GM19025 (cell line): ENCODE measurements around the gene GJB2.

ENCODE experiments used
- ATAC-seq: cut with Tn5 transposase; IDR thresholded peaks from one replicate; pipeline ENCODE4 v1.9.1; 2021; ENCODE audit warnings: mild to moderate bottlenecking, low read depth, moderate library complexity; ENCODE audit not compliant: unreplicated experiment

GJB2 gene

DNA sequence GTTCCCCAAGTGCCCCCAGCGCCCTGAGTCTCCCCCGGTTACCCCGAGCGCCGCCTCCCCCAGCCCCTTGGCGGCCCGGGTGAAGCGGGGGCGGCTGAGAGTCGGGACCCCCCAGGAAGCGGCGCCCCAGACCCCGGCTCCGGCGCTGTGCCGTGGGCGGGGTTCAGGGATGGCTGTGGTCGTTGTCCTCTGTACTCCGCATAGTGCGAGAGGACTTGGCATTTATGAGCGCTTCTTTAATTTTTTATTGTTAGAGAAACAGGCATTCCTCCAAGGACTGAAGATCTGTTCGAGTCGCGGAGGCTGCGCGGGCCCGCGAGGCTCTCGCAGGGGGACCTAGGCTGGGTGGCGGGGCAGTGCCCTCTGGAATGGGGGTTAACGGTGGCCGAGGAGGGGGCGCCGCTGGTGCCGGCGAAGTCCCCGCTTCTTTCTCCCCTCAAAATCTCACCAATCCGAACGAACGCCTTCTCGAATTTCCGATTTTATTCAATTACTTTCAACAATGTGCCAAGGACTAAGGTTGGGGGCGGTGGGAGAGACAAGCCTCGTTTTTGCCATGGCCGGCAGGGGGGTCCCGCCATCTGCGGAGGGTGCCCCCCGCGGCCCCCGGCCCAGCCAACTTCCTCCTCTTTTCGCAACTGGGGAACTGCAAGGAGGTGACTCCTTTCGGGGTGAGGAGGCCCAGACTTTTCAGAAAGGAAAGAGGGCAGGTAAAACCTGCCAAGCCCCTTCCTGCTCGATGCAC is 596 bp upstream of the GJB2 start:
- no peak for ATAC-seq

DNA sequence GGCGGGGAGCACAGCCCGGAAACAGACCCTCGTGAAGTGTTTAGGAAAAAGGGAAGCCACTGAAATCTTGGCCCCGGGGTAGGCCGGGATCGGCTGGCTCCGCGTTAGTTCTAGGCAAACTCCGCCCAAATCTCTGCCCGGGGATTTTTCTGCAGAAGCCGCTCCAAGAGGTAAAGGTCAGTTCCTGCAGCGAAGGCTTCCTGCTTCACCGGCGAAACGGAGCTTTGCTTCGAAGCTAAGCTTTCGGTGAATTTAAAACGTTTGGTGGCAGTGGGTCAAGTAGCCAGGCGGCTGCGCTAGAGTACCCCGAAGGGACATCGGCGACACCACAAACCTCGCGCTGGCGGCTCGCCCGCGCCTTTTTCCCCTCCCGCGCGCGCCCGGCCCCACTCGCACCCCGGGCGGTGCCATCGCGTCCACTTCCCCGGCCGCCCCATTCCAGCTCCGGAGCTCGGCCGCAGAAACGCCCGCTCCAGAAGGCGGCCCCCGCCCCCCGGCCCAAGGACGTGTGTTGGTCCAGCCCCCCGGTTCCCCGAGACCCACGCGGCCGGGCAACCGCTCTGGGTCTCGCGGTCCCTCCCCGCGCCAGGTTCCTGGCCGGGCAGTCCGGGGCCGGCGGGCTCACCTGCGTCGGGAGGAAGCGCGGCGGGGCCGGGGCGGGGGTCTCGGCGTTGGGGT is 441 bp downstream of the GJB2 start:
- no peak for ATAC-seq

DNA sequence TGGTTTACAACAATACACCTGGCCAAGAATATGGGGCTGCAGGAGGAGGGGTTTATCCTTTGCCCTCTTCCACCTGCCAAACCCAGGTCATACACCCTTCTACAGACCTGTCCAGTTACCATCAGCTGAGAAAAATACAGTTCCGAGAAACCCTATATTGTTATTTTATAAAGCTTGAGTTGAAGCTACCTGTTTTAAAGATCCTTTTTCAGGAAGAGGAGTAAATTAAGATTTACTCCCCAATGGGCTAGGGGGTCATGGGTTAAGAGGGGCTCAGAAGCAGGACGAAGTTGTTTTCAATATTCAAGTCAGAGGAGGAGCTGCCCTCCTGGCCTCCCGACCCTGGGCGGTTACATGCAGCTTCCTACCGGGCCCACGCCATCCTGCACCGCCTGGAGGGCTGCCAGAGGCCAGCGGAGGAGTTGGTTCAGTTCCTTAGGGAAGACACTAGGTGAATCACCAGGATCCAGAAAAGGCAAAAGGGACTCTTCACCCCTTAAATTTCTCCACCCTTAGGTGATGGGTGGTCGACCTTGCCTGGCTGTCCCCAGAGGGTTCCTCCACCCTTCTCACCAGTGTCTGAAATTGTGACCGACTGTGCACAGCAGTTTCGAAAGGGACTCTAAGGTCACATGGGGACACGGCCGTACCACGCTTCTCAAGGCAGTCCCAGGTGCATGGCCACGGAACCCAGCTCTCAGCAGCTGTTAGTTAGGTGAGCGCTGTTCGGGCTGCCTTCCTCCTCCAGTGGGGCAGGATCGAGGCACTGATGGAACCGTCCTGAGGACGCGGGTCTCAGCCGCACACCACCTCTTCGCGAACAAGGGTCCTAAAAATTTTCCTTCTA is 1.2 kb downstream of the GJB2 start:
- no peak for ATAC-seq

DNA sequence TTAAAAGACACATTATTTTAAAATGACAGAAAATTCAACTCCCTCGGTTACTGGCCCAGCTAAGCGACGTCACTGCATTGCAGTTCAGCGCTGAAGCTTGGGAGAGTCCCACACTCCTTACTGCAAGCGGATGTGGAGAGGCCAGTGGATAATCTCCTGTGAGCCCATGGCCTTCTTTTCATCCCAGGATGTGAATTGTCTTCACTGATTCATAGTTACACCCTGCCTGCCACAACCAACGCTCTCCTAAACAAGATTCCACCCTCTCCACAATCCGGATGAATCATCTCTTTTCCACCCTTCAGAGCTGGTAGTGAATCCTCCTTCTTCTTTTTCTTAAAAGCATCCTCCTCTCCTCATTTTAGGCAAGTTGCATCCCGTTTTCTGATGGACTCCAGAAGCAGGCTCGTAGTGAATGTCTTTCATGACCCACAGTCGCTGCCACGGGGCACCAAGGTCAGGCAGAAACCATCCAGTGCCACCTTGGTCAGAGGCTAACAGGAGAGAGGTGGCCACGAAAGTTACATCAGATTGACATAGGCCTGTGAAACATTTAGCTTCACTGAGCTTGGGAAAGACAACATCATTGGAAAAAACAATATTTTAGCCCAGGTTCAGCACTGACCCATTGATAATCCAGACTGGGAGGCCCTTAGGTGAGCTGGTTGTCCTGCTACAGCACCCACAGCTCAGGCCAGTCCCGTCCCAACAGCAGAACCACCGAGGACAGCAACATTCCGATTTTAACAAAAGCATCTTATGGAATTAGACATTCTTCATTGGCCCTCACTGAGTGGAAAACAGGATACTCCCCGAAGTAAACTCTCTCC is 2.0 kb downstream of the GJB2 start:
- ATAC-seq: no peak

DNA sequence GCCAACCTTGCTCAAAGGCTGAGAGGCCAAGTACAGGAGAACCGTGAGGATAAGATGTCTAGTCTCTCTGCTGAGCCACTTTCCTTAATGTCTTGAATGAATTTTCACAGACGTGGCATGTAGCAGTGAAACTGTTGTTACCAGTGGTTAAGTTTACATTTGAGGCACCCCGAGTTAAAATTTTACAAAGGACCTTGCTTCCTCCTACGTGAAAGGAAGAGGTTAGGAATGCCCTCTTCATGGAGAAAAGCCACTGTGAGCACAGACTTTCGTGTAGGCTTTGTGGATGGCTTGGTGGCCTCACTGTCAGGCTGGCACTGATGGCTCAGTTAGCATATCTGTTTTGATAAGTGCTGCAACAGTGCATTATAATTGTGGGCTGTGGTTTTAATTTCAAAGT is 2.7 kb downstream of the GJB2 start:
- no peak for ATAC-seq

DNA sequence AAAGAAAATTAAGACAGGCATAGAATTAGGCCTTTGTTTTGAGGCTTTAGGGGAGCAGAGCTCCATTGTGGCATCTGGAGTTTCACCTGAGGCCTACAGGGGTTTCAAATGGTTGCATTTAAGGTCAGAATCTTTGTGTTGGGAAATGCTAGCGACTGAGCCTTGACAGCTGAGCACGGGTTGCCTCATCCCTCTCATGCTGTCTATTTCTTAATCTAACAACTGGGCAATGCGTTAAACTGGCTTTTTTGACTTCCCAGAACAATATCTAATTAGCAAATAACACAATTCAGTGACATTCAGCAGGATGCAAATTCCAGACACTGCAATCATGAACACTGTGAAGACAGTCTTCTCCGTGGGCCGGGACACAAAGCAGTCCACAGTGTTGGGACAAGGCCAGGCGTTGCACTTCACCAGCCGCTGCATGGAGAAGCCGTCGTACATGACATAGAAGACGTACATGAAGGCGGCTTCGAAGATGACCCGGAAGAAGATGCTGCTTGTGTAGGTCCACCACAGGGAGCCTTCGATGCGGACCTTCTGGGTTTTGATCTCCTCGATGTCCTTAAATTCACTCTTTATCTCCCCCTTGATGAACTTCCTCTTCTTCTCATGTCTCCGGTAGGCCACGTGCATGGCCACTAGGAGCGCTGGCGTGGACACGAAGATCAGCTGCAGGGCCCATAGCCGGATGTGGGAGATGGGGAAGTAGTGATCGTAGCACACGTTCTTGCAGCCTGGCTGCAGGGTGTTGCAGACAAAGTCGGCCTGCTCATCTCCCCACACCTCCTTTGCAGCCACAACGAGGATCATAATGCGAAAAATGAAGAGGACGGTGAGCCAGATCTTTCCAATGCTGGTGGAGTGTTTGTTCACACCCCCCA is 3.8 kb downstream of the GJB2 start:
- no peak for ATAC-seq

DNA sequence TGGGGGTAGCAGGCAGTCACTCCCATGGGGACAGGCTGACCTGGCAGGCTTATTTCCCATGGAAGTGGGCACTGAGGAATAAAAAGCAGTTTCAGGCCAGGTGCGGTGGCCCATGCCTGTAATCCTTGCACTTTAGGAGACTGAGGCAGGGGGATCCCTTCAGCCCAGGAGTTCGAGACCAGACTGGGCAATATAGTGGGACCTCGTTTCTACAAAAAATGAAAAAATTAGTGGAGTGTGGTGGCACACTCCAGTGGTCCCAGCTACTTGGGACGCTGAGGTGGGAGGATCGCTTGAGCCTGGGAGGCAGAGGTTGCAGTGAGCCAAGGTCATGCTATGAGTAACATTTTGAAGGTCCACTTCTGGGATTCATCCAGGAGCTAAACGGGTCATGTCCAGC is 6.0 kb downstream of the GJB2 start:
- no peak for ATAC-seq

DNA sequence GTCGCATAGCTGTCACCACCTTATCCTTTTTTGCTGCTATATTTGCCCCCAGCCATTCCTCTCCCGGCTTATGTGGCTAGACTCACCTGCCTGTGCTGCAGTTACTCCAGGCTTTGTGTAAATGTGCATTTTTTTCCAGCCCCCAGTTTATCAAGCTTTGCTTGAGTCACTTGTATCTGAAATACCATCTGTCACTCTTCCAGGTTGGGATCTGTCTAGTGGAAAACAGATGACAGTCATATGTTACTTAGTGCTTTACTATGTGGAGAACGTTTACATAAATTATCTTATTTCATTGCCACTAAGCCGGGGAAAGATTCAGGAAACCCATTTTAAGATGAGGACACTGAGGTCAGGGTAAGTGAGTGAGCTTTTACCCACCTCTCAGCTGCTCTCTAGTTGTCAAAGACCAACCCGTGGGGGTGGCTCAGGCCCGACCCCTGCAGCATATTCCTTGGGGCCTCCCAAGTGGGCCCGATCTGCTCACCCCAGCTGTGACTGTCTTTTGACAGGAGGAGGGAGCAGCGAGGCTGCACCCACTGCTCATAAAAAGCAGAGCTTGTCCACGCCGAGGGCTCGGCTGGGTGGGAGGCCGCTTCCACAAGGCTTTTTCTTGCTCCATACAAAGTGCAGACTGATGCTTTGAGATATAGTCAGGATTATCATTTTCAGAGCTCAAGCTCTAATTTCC is 7.2 kb downstream of the GJB2 start:
- no peak for ATAC-seq

DNA sequence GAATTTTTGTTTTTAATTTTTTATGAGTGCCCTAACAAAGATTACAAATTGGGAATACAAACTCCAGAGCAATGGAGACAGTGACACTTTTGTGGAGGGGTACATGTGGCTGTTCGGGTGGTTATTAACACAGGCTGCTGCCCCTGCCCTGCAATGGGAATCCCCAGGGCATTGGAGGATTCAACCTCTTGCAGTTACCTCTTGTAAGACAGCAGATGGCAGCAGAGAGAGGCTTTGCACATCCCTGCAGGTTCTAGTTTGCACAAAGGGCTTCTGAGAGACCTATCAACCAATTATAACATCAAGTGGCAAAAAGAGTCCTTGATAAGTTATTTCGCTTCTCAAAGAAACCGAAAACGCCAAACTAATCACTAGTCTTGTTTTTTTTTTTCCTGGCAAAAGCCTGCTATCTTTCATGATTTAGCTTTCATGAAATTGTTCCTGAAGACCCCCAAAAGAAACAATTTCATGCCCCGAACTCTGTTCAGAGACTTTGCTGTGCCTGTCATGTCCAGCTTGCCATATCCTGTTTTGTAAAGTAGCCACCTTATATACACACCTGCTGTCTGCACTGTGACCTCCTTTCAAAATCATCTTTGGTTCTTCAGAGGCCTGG is 10.4 kb downstream of the GJB2 start:
- ATAC-seq: peak; percentile 64

DNA sequence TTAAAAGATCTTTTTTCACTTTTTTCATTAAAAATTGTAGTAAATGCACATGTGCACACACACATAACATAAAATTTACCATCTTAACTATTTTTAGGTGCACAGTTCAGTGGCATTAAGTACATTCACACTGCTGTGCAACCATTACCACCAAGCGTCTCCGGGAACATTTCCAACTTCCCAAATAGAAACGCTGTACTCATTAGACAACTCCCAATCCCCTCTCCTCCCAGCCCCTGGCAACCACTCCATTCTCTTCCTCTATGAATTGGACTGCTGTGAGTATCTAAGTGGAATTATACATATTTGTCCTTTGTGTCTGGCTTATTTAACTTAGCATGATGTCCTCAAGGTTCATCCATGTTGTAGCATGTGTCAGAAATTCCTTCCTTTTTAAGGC is 11.6 kb downstream of the GJB2 start:
- ATAC-seq: no peak

DNA sequence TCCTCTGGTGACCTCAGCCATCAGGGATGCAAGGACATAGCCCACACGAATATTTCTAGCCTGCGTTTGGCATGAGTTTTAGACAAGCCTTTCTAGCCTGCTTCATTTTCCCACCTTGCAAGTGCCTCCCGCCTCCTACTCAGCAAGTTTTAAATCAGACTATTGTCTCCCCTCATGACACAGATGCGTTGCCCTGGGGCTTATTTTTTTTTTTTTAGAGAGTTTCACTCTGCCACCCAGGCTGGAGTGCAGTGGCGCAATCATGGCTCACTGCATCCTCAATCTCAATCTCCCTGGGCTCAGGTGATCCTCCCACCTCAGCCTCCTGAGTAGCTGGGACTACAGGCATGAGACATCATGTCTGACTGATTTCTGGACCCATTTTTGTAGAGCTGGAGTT is 14.6 kb downstream of the GJB2 start:
- no peak for ATAC-seq

DNA sequence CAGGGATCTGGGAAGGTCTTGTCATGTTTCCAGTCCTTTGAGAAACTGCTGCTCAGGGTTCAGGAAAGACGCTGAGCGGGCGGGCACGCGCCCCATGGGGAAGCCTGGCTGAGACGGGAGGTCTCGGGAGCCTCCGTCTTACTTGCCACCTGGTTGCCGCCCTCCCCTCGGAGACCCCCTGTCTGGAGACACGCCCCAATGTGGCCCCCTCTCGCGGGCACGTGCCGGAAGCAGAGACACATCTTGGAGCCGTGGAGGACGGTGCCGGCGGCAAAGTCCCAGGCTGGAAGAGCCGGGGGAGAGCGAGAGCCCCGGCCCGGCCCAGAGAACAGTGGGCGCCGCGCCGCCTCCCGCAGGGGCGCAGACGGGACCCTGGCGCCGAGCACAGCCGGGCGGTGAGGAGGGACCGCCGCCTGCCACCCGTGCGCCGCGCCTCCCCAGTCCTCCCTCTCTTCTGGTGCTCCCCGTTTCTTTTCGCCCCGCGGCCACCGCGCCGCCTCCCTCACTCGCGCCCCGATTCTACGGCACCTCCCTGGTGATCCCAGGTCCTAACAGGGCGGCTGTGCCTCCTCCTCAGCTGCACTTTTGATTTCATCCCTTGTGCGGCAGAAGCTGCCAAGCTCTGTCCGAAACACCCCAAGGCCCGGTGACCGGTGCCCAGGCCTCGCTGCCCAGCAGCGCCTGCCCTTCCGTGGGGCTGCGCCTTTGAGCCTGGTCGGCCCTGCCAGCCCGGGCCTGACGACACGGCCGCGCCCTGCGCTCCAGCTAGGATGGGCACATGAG is 15.5 kb downstream of the GJB2 start:
- no peak for ATAC-seq

DNA sequence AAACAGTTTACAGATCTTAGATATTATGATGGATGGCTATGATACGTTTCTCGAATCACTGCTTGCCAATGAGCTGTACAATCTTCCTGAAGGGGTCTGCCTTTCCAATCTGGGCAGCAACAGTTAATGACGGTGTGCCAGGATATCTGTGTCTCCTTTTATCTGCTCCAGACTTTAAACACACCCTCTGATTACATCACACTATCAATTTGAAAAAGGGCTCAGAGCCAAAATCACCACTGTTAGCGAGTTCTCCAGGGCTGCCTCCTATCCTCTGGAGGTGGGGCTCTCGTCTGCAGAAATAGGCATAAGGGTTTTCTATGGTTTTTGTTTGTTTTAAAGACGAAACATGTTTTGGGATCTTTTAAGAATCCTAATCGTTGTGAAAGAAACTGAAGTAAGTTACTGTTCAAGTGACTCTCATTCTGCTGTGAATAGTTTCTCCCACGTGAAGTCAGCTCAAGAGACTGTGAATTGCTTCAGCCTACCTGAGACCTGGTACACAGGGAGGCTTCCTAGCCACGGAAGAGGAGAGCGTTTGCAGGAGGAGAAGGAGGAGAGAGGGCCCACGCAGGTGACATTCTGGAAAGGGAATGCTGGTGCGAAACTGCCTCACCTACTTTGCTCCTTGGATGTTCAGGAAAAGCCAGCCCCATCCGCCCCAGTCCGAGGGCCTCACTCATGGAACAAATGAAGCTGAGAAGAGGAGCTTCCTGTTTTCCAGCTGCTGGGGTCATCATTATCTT is 16.7 kb downstream of the GJB2 start:
- ATAC-seq: no peak

DNA sequence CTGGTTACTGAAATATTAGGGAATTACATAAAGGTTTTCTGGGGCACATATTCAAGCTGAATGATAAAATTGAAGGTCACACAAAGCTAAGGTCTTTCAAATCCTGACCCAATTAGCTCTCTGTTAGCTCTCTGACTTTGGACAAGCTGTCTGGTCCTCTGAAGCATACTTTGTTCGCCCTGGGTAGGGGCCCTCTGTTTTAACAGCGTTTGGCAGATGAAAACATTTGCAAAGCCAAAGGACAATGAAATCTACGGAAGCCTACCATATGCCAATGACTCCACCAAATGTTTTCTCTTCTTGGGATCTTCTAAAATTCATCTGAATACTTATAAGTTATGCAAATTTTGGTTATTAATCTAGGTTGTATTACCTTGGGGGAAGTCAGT is 17.3 kb downstream of the GJB2 start:
- ATAC-seq: no peak

DNA sequence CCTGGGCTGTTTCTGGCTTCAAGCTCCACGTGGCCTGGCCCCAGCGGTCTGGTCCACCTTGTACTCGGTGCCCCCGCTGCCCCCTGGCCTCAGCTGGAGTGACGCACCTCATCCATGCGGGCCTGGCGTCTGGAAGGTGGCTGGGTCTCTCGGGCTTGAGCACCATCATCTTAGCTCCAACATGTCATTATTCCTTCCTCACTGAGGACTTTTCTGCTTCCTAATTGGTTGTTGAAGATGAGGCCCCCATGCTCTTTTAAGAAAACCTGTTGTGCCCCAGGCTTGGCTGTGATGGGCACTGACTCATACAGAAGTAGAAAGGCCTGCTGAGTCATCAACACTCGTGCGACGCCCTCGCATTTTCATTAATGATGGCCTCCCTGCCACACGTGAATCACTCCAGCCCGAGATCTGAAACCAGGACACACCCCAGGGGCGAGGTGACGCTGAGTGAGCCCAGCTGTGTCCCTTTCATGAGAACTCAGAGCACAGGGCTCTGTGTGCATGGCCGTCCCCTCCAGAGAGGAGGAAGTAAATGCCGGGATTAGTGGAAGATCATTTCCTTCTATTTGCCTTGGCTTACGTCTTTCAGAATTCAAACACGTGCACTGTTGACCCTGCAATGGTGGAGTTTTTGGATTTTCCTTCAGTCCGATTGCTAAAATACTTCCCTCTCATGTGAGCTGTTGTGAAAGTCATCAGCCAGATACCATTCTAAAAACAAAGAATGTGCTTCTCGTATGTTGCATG is 17.9 kb downstream of the GJB2 start:
- ATAC-seq: peak; percentile 93

DNA sequence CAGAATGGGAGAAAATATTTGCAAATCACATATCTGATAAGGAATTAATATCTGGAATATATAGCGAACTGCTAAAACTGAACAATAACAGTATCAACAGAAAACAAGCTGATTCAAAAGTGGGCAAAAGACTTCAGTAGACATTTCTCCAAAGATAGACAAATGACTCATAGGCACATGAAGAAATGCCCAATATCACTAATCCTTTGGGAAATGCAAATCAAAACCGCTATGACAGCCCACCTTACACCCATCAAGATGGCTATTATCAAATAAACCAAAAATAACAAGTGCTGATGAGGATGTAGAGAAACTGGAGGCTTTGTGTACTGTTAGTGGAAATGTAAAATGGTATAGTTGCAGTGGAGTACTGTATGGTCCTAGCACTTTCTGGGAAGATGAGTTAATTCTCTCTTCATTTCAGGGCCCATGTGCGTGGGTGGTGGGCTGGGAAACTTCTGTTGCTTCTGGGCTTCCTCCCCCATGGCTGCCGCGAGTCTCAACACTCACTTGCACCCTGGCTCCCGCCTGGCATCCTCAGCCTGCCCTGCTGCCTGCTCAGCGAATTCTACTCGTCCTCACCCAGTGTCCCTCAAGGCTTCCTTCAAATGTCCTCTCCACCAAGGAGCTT is 19.5 kb downstream of the GJB2 start:
- ATAC-seq: no peak
